Measurements from ENCODE around the gene NEU4. TPM values are rescaled to one million over a fixed set of nuclear protein-coding genes. Genes with fewer than 3 reads are reported as not detected.
"Not testable (repeated sequence)": the region's sequence is repeated elsewhere in the genome, so short reads cannot be mapped to it uniquely, and the experiment has no call there.

NEU4 gene
- total RNA-seq, 1 experiment from 2014 or later, result 10.0 TPM

DNA sequence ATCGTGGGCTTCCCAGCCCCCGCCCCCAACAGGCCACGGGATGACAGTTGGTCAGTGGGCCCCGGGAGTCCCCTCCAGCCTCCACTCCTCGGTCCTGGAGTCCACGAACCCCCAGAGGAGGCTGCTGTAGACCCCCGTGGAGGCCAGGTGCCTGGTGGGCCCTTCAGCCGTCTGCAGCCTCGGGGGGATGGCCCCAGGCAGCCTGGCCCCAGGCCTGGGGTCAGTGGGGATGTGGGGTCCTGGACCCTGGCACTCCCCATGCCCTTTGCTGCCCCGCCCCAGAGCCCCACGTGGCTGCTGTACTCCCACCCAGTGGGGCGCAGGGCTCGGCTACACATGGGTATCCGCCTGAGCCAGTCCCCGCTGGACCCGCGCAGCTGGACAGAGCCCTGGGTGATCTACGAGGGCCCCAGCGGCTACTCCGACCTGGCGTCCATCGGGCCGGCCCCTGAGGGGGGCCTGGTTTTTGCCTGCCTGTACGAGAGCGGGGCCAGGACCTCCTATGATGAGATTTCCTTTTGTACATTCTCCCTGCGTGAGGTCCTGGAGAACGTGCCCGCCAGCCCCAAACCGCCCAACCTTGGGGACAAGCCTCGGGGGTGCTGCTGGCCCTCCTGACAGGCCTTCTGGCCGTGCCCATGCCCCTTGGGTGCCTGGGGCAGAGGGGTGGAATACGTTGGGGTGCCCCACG lies 7.6 kb downstream of the NEU4 start:
- Histone ChIP-seq H3K27me3 (ENCODE audit: control insufficient read depth, insufficient read depth, low read length) (no peaks in the 10 kb centered on the region), H3K36me3 (ENCODE audit: control insufficient read depth, insufficient read depth, low read length) (no peaks in the 10 kb centered on the region), H3K9me3 (ENCODE audit: control insufficient read depth, insufficient read depth, low read depth, low read length) (no peaks in the 10 kb centered on the region), H3K4me3 (ENCODE audit: low read depth in 2 of 2, low read length in 2 of 2) (no peak overlapping the region), H3K27ac (ENCODE audit: low read length) (no peak overlapping the region), H3K4me1 (ENCODE audit: control insufficient read depth, insufficient read depth, low read length) (peaks cover 3% of the 10 kb centered on the region; the same call in 1 of the 2 replicates)
- POLR2A ChIA-PET, result no interaction called here
- in situ Hi-C loops (cut with HindIII; ENCODE audit: low pct_unique_long_range_greater_than_20kb, low sequenced_read_pairs), result no loop called here
- no peak for DNase-seq (ENCODE audit: low read depth, low spot score)
- BruUV-seq (replicated peaks), result no TSS peak
- intact Hi-C loops (cut with micrococcal nuclease; ENCODE audit: unreplicated experiment), result no loop called here
- TF ChIP-seq, protein P1, sequence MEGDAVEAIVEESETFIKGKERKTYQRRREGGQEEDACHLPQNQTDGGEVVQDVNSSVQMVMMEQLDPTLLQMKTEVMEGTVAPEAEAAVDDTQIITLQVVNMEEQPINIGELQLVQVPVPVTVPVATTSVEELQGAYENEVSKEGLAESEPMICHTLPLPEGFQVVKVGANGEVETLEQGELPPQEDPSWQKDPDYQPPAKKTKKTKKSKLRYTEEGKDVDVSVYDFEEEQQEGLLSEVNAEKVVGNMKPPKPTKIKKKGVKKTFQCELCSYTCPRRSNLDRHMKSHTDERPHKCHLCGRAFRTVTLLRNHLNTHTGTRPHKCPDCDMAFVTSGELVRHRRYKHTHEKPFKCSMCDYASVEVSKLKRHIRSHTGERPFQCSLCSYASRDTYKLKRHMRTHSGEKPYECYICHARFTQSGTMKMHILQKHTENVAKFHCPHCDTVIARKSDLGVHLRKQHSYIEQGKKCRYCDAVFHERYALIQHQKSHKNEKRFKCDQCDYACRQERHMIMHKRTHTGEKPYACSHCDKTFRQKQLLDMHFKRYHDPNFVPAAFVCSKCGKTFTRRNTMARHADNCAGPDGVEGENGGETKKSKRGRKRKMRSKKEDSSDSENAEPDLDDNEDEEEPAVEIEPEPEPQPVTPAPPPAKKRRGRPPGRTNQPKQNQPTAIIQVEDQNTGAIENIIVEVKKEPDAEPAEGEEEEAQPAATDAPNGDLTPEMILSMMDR (IDR thresholded peaks at IDR 0.05), result no peak
- no peak for TF ChIP-seq POLR2AphosphoS5 (IDR thresholded peaks at IDR 0.05; ENCODE audit: low read depth, low read length)
- TF ChIP-seq, protein P2, sequence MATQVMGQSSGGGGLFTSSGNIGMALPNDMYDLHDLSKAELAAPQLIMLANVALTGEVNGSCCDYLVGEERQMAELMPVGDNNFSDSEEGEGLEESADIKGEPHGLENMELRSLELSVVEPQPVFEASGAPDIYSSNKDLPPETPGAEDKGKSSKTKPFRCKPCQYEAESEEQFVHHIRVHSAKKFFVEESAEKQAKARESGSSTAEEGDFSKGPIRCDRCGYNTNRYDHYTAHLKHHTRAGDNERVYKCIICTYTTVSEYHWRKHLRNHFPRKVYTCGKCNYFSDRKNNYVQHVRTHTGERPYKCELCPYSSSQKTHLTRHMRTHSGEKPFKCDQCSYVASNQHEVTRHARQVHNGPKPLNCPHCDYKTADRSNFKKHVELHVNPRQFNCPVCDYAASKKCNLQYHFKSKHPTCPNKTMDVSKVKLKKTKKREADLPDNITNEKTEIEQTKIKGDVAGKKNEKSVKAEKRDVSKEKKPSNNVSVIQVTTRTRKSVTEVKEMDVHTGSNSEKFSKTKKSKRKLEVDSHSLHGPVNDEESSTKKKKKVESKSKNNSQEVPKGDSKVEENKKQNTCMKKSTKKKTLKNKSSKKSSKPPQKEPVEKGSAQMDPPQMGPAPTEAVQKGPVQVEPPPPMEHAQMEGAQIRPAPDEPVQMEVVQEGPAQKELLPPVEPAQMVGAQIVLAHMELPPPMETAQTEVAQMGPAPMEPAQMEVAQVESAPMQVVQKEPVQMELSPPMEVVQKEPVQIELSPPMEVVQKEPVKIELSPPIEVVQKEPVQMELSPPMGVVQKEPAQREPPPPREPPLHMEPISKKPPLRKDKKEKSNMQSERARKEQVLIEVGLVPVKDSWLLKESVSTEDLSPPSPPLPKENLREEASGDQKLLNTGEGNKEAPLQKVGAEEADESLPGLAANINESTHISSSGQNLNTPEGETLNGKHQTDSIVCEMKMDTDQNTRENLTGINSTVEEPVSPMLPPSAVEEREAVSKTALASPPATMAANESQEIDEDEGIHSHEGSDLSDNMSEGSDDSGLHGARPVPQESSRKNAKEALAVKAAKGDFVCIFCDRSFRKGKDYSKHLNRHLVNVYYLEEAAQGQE (IDR thresholded peaks at IDR 0.05; ENCODE audit: insufficient read depth in 1 of 2, low read depth in 2 of 2, low read length in 1 of 2), result no peak
- no peak for TF ChIP-seq TCF7L2 (IDR thresholded peaks at IDR 0.05; ENCODE audit: low read depth, low read length)
- TF ChIP-seq SIN3A (IDR thresholded peaks at IDR 0.05; ENCODE audit: borderline replicate concordance, insufficient read depth, low read depth, low read length), result no peak
- ATAC-seq, result no peak
- CTCF ChIA-PET, result no interaction called here

DNA sequence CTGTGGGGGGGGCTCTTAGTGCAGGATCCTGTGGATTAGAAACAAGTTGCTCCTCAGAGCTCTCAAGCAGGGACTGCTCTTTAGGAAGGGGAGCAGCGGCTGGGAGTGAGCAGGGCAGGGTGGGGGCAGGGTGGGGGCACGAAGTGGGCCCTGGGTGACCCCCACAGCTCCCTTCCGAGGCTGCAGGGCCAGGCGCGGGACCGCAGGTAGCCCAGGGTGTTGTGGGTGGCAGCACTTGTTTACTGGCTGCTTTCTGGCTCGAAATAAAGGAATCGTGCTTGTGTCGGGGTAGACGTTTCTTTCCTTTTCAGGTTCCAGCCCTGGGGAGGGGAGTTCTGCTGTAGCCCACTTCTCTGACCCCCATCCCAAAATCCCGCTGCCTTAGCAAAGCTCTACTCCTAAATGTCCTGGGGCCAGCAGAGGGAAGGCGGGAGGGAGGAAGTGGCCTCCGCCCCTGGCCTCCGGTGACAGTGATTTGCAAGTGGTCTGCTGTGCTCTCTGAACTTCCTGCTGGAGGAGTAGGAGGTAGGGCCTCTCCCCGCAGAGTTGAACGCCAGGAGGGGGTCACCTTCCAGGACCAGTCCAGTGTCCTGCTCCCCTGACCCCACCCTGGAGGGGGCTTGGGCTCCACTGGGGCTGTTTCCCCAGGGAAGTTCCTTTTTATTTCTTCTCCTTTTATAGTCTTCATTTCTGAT lies 8.3 kb downstream of the NEU4 start:
- no peak overlapping the region for H3K27ac ChIP-seq (ENCODE audit: low read length)
- no peaks in the 10 kb centered on the region for H3K36me3 ChIP-seq (ENCODE audit: control insufficient read depth, insufficient read depth, low read length)
- in situ Hi-C loops (cut with HindIII; ENCODE audit: low pct_unique_long_range_greater_than_20kb, low sequenced_read_pairs), result no loop called here
- ChIA-PET POLR2A (no interaction called here), CTCF (no interaction called here)
- ATAC-seq, result no peak
- DNase-seq (ENCODE audit: low read depth, low spot score), result no peak
- TF ChIP-seq, protein P1 (IDR thresholded peaks at IDR 0.05), result no peak
- TF ChIP-seq SIN3A (IDR thresholded peaks at IDR 0.05; ENCODE audit: borderline replicate concordance, insufficient read depth, low read depth, low read length) (no peak), POLR2AphosphoS5 (IDR thresholded peaks at IDR 0.05; ENCODE audit: low read depth, low read length) (no peak), TCF7L2 (IDR thresholded peaks at IDR 0.05; ENCODE audit: low read depth, low read length) (no peak)
- TF ChIP-seq, protein P2 (IDR thresholded peaks at IDR 0.05; ENCODE audit: insufficient read depth in 1 of 2, low read depth in 2 of 2, low read length in 1 of 2), result no peak
- no peak overlapping the region for H3K4me3 ChIP-seq (ENCODE audit: low read depth in 2 of 2, low read length in 2 of 2)
- no peaks in the 10 kb centered on the region for H3K9me3 ChIP-seq (ENCODE audit: control insufficient read depth, insufficient read depth, low read depth, low read length)
- no TSS peak for BruUV-seq (replicated peaks)
- intact Hi-C loops (cut with micrococcal nuclease; ENCODE audit: unreplicated experiment), result no loop called here
- no peaks in the 10 kb centered on the region for H3K27me3 ChIP-seq (ENCODE audit: control insufficient read depth, insufficient read depth, low read length)
- H3K4me1 ChIP-seq (ENCODE audit: control insufficient read depth, insufficient read depth, low read length), result peaks cover 3% of the 10 kb centered on the region; the same call in 1 of the 2 replicates

DNA sequence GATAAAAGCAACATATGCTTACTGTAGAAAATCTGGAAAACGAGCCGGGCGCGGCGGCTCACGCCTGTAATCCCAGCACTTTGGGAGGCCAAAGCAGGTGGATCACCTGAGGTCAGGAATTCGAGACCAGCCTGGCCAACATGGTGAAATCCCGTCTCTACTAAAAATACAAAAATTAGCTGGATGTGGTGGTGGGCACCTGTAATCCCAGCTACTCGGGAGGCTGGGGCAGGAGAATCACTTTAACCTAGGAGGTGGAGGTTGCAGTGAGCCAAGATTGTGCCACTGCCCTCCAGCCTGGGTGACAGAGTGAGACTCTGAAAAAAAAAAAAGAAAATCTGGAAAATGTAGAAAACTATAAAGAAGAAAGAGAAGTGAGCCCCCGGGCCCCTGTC lies 8.8 kb downstream of the NEU4 start:
- BruUV-seq (replicated peaks); H3K27ac ChIP-seq (ENCODE audit: low read length); CTCF ChIA-PET; in situ Hi-C loops (cut with HindIII; ENCODE audit: low pct_unique_long_range_greater_than_20kb, low sequenced_read_pairs); ATAC-seq; H3K9me3 ChIP-seq (ENCODE audit: control insufficient read depth, insufficient read depth, low read depth, low read length); H3K36me3 ChIP-seq (ENCODE audit: control insufficient read depth, insufficient read depth, low read length); H3K4me1 ChIP-seq (ENCODE audit: control insufficient read depth, insufficient read depth, low read length); intact Hi-C loops (cut with micrococcal nuclease; ENCODE audit: unreplicated experiment); H3K4me3 ChIP-seq (ENCODE audit: low read depth in 2 of 2, low read length in 2 of 2); POLR2A ChIA-PET; H3K27me3 ChIP-seq (ENCODE audit: control insufficient read depth, insufficient read depth, low read length); DNase-seq (ENCODE audit: low read depth, low spot score): not testable (repeated sequence)

All from Panc1 (cell line).